Astrocyte (in vitro differentiated cells and primary cell): ENCODE measurements around the gene JTB.

ENCODE experiments used
- EZH2 ChIP-seq: IDR thresholded peaks from 2 replicates; pipeline ENCODE4 v1.6.1; 2012; ENCODE audit warnings: mild to moderate bottlenecking, low read length, inconsistent platforms; ENCODE audit not compliant: insufficient read depth
- TF ChIP-seq, protein P1 (sequence below): IDR thresholded peaks from 2 replicates; pipeline ENCODE4 v1.5.1; 2011; ENCODE audit warnings: low read depth, mild to moderate bottlenecking, inconsistent platforms, low read length, moderate library complexity; ENCODE audit not compliant: insufficient read depth

DNA sequence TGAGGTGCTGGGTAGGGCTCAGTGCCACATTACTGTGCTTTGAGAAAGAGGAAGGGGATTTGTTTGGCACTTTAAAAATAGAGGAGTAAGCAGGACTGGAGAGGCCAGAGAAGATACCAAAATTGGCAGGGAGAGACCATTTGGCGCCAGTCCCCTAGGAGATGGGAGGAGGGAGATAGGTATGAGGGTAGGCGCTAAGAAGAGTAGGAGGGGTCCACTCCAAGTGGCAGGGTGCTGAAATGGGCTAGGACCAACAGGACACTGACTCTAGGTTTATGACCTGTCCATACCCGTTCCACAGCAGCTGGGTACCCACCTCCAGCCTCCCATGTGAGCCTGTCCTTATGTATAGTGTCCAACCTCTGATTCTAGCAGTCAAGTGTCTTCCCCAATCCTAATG lies 18.0 kb downstream of the JTB start:
- TF ChIP-seq, protein P1, sequence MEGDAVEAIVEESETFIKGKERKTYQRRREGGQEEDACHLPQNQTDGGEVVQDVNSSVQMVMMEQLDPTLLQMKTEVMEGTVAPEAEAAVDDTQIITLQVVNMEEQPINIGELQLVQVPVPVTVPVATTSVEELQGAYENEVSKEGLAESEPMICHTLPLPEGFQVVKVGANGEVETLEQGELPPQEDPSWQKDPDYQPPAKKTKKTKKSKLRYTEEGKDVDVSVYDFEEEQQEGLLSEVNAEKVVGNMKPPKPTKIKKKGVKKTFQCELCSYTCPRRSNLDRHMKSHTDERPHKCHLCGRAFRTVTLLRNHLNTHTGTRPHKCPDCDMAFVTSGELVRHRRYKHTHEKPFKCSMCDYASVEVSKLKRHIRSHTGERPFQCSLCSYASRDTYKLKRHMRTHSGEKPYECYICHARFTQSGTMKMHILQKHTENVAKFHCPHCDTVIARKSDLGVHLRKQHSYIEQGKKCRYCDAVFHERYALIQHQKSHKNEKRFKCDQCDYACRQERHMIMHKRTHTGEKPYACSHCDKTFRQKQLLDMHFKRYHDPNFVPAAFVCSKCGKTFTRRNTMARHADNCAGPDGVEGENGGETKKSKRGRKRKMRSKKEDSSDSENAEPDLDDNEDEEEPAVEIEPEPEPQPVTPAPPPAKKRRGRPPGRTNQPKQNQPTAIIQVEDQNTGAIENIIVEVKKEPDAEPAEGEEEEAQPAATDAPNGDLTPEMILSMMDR, result no peak
- no peak for TF ChIP-seq EZH2
